Panc1 (cell line): ENCODE measurements around the gene LIMCH1. TPM values are rescaled to one million over a fixed set of nuclear protein-coding genes. Genes with fewer than 3 reads are reported as not detected.

Source experiments
- ATAC-seq: fragments of 200-7000 bp; cut with Tn5 transposase; 2 replicates; pipeline ENCODE4 v1.9.1; 2020; ENCODE audit warnings: mild to moderate bottlenecking, moderate library complexity
- BruUV-seq: library from RNA; stranded (reverse); fragments of 400-500 nt; replicated peaks from 2 replicates; lab custom pipeline; 2021; lab: Mats Ljungman, UMichigan
- CTCF ChIA-PET: fragments of 300-600 bp; sonication (Branson Sonifier 250); formaldehyde crosslinking; loops from one replicate; lab custom pipeline; 2022; ENCODE audit warnings: antibody characterized with exemption; lab: Charles Lee
- POLR2A ChIA-PET: fragments of 300-600 bp; sonication (Branson Sonifier 250); formaldehyde crosslinking; loops from one replicate; lab custom pipeline; 2022; ENCODE audit warnings: antibody characterized with exemption; lab: Charles Lee
- DNase-seq: peaks from one replicate; pipeline ENCODE4 v3.0.0-alpha.2; 2010; ENCODE audit warnings: low read depth, low spot score
- H3K27ac ChIP-seq: 2 replicates; pipeline ENCODE4 v1.5.1; 2011; ENCODE audit warnings: mild to moderate bottlenecking, low read length, inconsistent platforms
- H3K27me3 ChIP-seq: fragments of 200-500 bp; sonication (Bioruptor generic); 2 replicates; pipeline ENCODE4 v1.6.0; 2014; ENCODE audit warnings: low read length, inconsistent platforms; ENCODE audit not compliant: control insufficient read depth, insufficient read depth
- H3K36me3 ChIP-seq: fragments of 200-500 bp; sonication (Bioruptor generic); 2 replicates; pipeline ENCODE4 v1.5.1; 2014; ENCODE audit warnings: inconsistent platforms, mild to moderate bottlenecking, low read length, moderate library complexity; ENCODE audit not compliant: control insufficient read depth, insufficient read depth
- H3K4me1 ChIP-seq: 2 replicates; pipeline ENCODE4 v1.5.1; 2011; ENCODE audit warnings: inconsistent platforms, mild to moderate bottlenecking, low read length, moderate library complexity; ENCODE audit not compliant: control insufficient read depth, insufficient read depth
- H3K4me3 ChIP-seq, 2 experiments: 2 replicates each; pipeline ENCODE4 v1.5.1; 2011 to 2012; ENCODE audit warnings: low read depth in 2 of 2, low read length in 2 of 2, mild to moderate bottlenecking in 2 of 2, inconsistent platforms in 1 of 2, moderate library complexity in 1 of 2
- H3K9me3 ChIP-seq: fragments of 200-500 bp; sonication (Bioruptor generic); 2 replicates; pipeline ENCODE4 v1.5.1; 2014; ENCODE audit warnings: low read depth, mild to moderate bottlenecking, inconsistent platforms, low read length, moderate library complexity; ENCODE audit not compliant: control insufficient read depth, insufficient read depth
- CTCF ChIP-seq: fragments of 450-650 bp; IDR thresholded peaks from 2 replicates; pipeline ENCODE4 v1.5.1; 2017; ENCODE audit warnings: mild to moderate bottlenecking
- POLR2AphosphoS5 ChIP-seq: IDR thresholded peaks from 2 replicates; pipeline ENCODE4 v1.6.1; 2012; ENCODE audit warnings: mild to moderate bottlenecking, low read depth, low read length, moderate library complexity
- SIN3A ChIP-seq: IDR thresholded peaks from 2 replicates; pipeline ENCODE4 v1.6.1; 2012; ENCODE audit warnings: low read depth, mild to moderate bottlenecking, low read length, moderate library complexity, borderline replicate concordance; ENCODE audit not compliant: insufficient read depth
- TCF7L2 ChIP-seq: IDR thresholded peaks from 2 replicates; pipeline ENCODE4 v1.6.1; 2011; ENCODE audit warnings: mild to moderate bottlenecking, low read depth, low read length, inconsistent platforms
- in situ Hi-C: cut with HindIII; loops from 2 replicates; pipeline ENCODE4 v1.10.0; 2016; ENCODE audit warnings: low sequenced_read_pairs, low pct_unique_long_range_greater_than_20kb
- intact Hi-C: fragments of 100-400 bp; cut with micrococcal nuclease; formaldehyde crosslinking; loops from one replicate; pipeline ENCODE4 v1.10.0; 2022; ENCODE audit not compliant: unreplicated experiment
- total RNA-seq: library from RNA; stranded (reverse); gene quantifications from one replicate; pipeline ENCODE4 v1.2.1, GENCODE V29; 2021; ENCODE audit not compliant: unreplicated experiment
- TF ChIP-seq, protein P1 (sequence below), 2 experiments: IDR thresholded peaks; 2 replicates each; pipeline ENCODE4 v1.6.1; 2011 to 2012; ENCODE audit warnings: low read depth in 2 of 2, control low read depth in 1 of 2, low read length in 1 of 2, mild to moderate bottlenecking in 1 of 2, moderate library complexity in 1 of 2; ENCODE audit not compliant: insufficient read depth in 1 of 2

The LIMCH1 gene
- total RNA-seq, 1 experiment from 2014 or later = 3.3 TPM

GRCh38 chr4:41638866-41639265, 100.9 kb downstream of the LIMCH1 start:
- TF ChIP-seq SIN3A (no peak), POLR2AphosphoS5 (no peak), CTCF (no peak), TCF7L2 (no peak)
- TF ChIP-seq, protein P1, sequence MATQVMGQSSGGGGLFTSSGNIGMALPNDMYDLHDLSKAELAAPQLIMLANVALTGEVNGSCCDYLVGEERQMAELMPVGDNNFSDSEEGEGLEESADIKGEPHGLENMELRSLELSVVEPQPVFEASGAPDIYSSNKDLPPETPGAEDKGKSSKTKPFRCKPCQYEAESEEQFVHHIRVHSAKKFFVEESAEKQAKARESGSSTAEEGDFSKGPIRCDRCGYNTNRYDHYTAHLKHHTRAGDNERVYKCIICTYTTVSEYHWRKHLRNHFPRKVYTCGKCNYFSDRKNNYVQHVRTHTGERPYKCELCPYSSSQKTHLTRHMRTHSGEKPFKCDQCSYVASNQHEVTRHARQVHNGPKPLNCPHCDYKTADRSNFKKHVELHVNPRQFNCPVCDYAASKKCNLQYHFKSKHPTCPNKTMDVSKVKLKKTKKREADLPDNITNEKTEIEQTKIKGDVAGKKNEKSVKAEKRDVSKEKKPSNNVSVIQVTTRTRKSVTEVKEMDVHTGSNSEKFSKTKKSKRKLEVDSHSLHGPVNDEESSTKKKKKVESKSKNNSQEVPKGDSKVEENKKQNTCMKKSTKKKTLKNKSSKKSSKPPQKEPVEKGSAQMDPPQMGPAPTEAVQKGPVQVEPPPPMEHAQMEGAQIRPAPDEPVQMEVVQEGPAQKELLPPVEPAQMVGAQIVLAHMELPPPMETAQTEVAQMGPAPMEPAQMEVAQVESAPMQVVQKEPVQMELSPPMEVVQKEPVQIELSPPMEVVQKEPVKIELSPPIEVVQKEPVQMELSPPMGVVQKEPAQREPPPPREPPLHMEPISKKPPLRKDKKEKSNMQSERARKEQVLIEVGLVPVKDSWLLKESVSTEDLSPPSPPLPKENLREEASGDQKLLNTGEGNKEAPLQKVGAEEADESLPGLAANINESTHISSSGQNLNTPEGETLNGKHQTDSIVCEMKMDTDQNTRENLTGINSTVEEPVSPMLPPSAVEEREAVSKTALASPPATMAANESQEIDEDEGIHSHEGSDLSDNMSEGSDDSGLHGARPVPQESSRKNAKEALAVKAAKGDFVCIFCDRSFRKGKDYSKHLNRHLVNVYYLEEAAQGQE (IDR thresholded peaks at IDR 0.05; ENCODE audit: insufficient read depth in 1 of 2, low read depth in 2 of 2, low read length in 1 of 2) = no peak
- Histone ChIP-seq H3K36me3 (no peaks in the 10 kb centered on the region), H3K4me3 (no peak overlapping the region), H3K4me1 (no peaks in the 10 kb centered on the region), H3K27ac (no peak overlapping the region), H3K9me3 (no peaks in the 10 kb centered on the region), H3K27me3 (peaks cover 6% of the 10 kb centered on the region)
- intact Hi-C loops (no loop called here), in situ Hi-C loops (no loop called here)
- ChIA-PET CTCF (no interaction called here), POLR2A (no interaction called here)
- BruUV-seq = no TSS peak
- ATAC-seq (no peak), DNase-seq (no peak)

- H3K27me3 ChIP-seq = peaks cover 6% of the 10 kb centered on the region
- CTCF ChIA-PET = no interaction called here
- no peak overlapping the region for H3K27ac ChIP-seq
- POLR2A ChIA-PET = no interaction called here
- TF ChIP-seq, protein P1 (IDR thresholded peaks at IDR 0.05; ENCODE audit: insufficient read depth in 1 of 2, low read depth in 2 of 2, low read length in 1 of 2) = no peak
- TF ChIP-seq CTCF (no peak), SIN3A (no peak), TCF7L2 (no peak), POLR2AphosphoS5 (no peak)
- no peak for DNase-seq
- ATAC-seq = no peak
- no TSS peak for BruUV-seq
- in situ Hi-C loops (no loop called here), intact Hi-C loops (no loop called here)
- H3K36me3 ChIP-seq = no peaks in the 10 kb centered on the region
- no peak overlapping the region for H3K4me3 ChIP-seq
- no peaks in the 10 kb centered on the region for H3K9me3 ChIP-seq
- no peaks in the 10 kb centered on the region for H3K4me1 ChIP-seq
These were observed 101.3 kb downstream of the LIMCH1 start for GRCh38 chr4:41639291-41639690.
